H1 (cell line): ENCODE results near the gene RTTN. TPM values are rescaled to one million over a fixed set of nuclear protein-coding genes. Genes with fewer than 3 reads are reported as not detected.

Source experiments
- BRCA1 ChIP-seq: IDR thresholded peaks from 2 replicates; pipeline ENCODE4 v1.6.1; 2012; ENCODE audit warnings: low read depth, low read length, improper control_type of control experiment
- NRF1 ChIP-seq: IDR thresholded peaks from 2 replicates; pipeline ENCODE4 v1.6.1; 2011; ENCODE audit warnings: mild to moderate bottlenecking, low read depth, low read length, improper control_type of control experiment
- POLR2AphosphoS5 ChIP-seq: IDR thresholded peaks from 2 replicates; pipeline ENCODE4 v1.6.1; 2011; ENCODE audit warnings: low read depth, low read length
- polyA plus RNA-seq, 7 experiments: library from polyadenylated mRNA; depleted of rRNA in 3 of 7; stranded (reverse) in 5 of 7; unstranded in 2 of 7; fragments of >200 nt in 5 of 7; fragments of 200-250 nt in 2 of 7; gene quantifications; 1 replicate in 5 of 7; 2 replicates in 1 of 7; 4 replicates in 1 of 7; pipeline versions ENCODE4 v1.2.1 to v1.2.3, GENCODE V29; 2011 to 2013; ENCODE audit warnings: missing spikeins in 2 of 7, mixed read lengths in 2 of 7
- total RNA-seq: library from RNA; stranded (reverse); fragmentation: NEBNext Ultra II Directional; extraction: Animal tissue kit (Norgen Biotek cat#: 25700); gene quantifications from 2 replicates; pipeline ENCODE4 v1.2.1, GENCODE V29; 2021
- TF ChIP-seq, protein P1 (sequence below): IDR thresholded peaks from 2 replicates; pipeline ENCODE4 v1.6.1; 2011; ENCODE audit warnings: low read length, improper control_type of control experiment

Gene RTTN
- total and polyA plus RNA-seq, 2 of the 8 experiments (the other 6 are each of a cell fraction or from before 2014, with no cell fraction given), result 9.1 to 21.4 TPM

DNA sequence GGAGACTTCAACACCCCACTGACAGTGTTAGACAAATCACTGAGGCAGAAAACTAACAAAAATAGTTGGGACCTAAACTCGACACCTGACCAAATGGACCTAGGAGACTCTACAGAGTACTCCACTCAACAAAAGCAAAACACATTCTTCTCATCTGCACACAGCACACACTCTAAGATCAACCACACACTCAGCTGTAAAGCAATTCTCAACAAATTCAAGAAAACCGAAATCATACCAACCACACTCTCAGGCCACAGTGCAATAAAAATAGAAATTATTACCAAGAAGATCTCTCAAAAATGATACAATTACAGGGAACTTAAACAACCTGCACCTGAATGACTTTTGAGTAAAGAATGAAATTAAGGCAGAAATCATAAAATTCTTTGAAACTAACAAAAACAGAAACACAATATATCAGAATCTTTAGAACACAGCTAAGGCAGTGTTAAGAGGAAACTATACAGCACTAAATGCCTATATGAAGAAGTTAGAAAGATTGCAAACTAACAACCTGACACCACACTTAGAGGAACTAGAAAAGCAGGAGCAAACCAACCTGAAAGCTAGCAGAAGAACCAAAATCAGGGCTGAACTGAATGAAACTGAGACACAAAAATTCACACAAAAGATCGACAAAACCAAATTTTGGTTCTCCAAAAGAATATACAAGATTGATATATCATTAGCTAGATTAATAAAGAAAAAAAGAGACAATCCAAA is 46.3 kb downstream of the RTTN start (continued):
- TF ChIP-seq, protein P1, sequence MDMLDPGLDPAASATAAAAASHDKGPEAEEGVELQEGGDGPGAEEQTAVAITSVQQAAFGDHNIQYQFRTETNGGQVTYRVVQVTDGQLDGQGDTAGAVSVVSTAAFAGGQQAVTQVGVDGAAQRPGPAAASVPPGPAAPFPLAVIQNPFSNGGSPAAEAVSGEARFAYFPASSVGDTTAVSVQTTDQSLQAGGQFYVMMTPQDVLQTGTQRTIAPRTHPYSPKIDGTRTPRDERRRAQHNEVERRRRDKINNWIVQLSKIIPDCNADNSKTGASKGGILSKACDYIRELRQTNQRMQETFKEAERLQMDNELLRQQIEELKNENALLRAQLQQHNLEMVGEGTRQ, result no peak
- no peak for TF ChIP-seq POLR2AphosphoS5
- no peak for TF ChIP-seq NRF1
- TF ChIP-seq BRCA1, result no peak
